A549 (cell line): ENCODE data around the gene GYS1.

Experiments used
- CEBPB ChIP-seq, 2 experiments: fragments of >200 bp in 1 of 2; sonication (Bioruptor Twin) in 1 of 2; formaldehyde crosslinking in 1 of 2; IDR thresholded peaks; 2 replicates each; pipeline ENCODE4 v1.6.1; 2012 to 2016
- ESRRA ChIP-seq: fragments of 150-350 bp; IDR thresholded peaks from 2 replicates; pipeline ENCODE4 v1.6.1; 2014; ENCODE audit warnings: mild to moderate bottlenecking, low read length, borderline replicate concordance
- JUN ChIP-seq, 2 experiments: fragments of >200 bp; sonication (Bioruptor Twin); formaldehyde crosslinking; IDR thresholded peaks; 2 replicates in 1 of 2; 3 replicates in 1 of 2; pipeline ENCODE4 v1.6.1; 2016 to 2017
- PBX3 ChIP-seq: IDR thresholded peaks from 2 replicates; pipeline ENCODE4 v1.6.1; 2012
- POLR2A ChIP-seq: IDR thresholded peaks from 2 replicates; pipeline ENCODE4 v1.6.1; 2012; ENCODE audit warnings: mild to moderate bottlenecking, low read length
- ZNF302 ChIP-seq: fragments of 250-450 bp; sonication (Bioruptor Pico); IDR thresholded peaks from 2 replicates; pipeline ENCODE4 v1.9.0; 2021; ENCODE audit warnings: inconsistent platforms, mild to moderate bottlenecking, moderate library complexity
- ZSCAN20 ChIP-seq: fragments of 250-450 bp; sonication (Bioruptor Pico); IDR thresholded peaks from 2 replicates; pipeline ENCODE4 v1.8.0; 2022; ENCODE audit warnings: mild to moderate bottlenecking, moderate library complexity
- TF ChIP-seq, protein P1 (sequence below): fragments of >200 bp; sonication (Bioruptor Twin); formaldehyde crosslinking; IDR thresholded peaks from 3 replicates; pipeline ENCODE4 v1.5.1; 2016

GRCh38 chr19:48946463-48947257 is 46.4 kb downstream of the GYS1 start:
- TF ChIP-seq JUN (IDR thresholded peaks at IDR 0.05): no peak
- TF ChIP-seq ZNF302 (CRISPR knock-in tag): no peak
- TF ChIP-seq PBX3: no peak
- TF ChIP-seq ZSCAN20 (CRISPR knock-in tag): no peak
- no peak for TF ChIP-seq CEBPB (IDR thresholded peaks at IDR 0.05)
- TF ChIP-seq, protein P1, sequence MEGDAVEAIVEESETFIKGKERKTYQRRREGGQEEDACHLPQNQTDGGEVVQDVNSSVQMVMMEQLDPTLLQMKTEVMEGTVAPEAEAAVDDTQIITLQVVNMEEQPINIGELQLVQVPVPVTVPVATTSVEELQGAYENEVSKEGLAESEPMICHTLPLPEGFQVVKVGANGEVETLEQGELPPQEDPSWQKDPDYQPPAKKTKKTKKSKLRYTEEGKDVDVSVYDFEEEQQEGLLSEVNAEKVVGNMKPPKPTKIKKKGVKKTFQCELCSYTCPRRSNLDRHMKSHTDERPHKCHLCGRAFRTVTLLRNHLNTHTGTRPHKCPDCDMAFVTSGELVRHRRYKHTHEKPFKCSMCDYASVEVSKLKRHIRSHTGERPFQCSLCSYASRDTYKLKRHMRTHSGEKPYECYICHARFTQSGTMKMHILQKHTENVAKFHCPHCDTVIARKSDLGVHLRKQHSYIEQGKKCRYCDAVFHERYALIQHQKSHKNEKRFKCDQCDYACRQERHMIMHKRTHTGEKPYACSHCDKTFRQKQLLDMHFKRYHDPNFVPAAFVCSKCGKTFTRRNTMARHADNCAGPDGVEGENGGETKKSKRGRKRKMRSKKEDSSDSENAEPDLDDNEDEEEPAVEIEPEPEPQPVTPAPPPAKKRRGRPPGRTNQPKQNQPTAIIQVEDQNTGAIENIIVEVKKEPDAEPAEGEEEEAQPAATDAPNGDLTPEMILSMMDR: no peak
- no peak for TF ChIP-seq ESRRA
- TF ChIP-seq POLR2A: no peak
